Smooth muscle cell (in vitro differentiated cells): ENCODE data around the gene SHC4. TPM values are rescaled to one million over a fixed set of nuclear protein-coding genes. Genes with fewer than 3 reads are reported as not detected.

Source experiments
- DNase-seq: peaks from one replicate; lab custom pipeline; 2025; ENCODE audit not compliant: unreplicated experiment; lab: John Stamatoyannopoulos, UW
- H2AFZ ChIP-seq: fragments of 200-600 bp; sonication (generic); 2 replicates; pipeline ENCODE4 v1.6.0; 2016; ENCODE audit warnings: antibody characterized with exemption, low read depth, mild to moderate bottlenecking
- H3F3A ChIP-seq: fragments of 200-600 bp; sonication (generic); 2 replicates; pipeline ENCODE4 v1.6.0; 2017; ENCODE audit warnings: antibody characterized with exemption, low read depth
- H3K27ac ChIP-seq: fragments of 200-600 bp; sonication (generic); 2 replicates; pipeline ENCODE4 v1.5.1; 2016; ENCODE audit warnings: low read depth, mild to moderate bottlenecking
- H3K27me3 ChIP-seq: fragments of 200-600 bp; sonication (generic); 2 replicates; pipeline ENCODE4 v1.6.1; 2016; ENCODE audit warnings: low read depth, mild to moderate bottlenecking
- H3K36me3 ChIP-seq: fragments of 200-600 bp; sonication (generic); 2 replicates; pipeline ENCODE4 v1.5.1; 2016; ENCODE audit warnings: low read depth
- H3K4me1 ChIP-seq: fragments of 200-600 bp; sonication (generic); 2 replicates; pipeline ENCODE4 v1.5.1; 2016; ENCODE audit warnings: low read depth
- H3K4me2 ChIP-seq: fragments of 200-600 bp; sonication (generic); 2 replicates; pipeline ENCODE4 v1.6.0; 2016; ENCODE audit warnings: mild to moderate bottlenecking
- H3K4me3 ChIP-seq: fragments of 200-600 bp; sonication (generic); 2 replicates; pipeline ENCODE4 v1.5.1; 2016; ENCODE audit warnings: mild to moderate bottlenecking
- H3K79me2 ChIP-seq: fragments of 200-600 bp; sonication (generic); 2 replicates; pipeline ENCODE4 v1.6.0; 2016; ENCODE audit warnings: low read depth, mild to moderate bottlenecking
- H3K9ac ChIP-seq: fragments of 200-600 bp; sonication (generic); 2 replicates; pipeline ENCODE4 v1.6.0; 2016; ENCODE audit warnings: low read depth
- H3K9me3 ChIP-seq: fragments of 200-600 bp; sonication (generic); replicated peaks from 2 replicates; pipeline ENCODE4 v1.5.1; 2016; ENCODE audit warnings: low read depth
- H4K20me1 ChIP-seq: fragments of 200-600 bp; sonication (generic); 2 replicates; pipeline ENCODE4 v1.6.0; 2016; ENCODE audit warnings: low read depth
- WGBS: methylation state at CpG from one replicate; pipeline ENCODE4 v1.1.7; 2016; ENCODE audit warnings: low lambda C conversion rate; 5-methylcytosine and 5-hydroxymethylcytosine counted together
- polyA plus RNA-seq: library from polyadenylated mRNA; unstranded; fragments of >200 nt; fragmentation: Nextera tagmentation; extraction: Ambion mirVana; gene quantifications from 2 replicates; pipeline ENCODE4 v1.2.1, GENCODE V29; 2016
- total RNA-seq: library from RNA; depleted of rRNA; stranded (reverse); fragments of >200 nt; gene quantifications from 2 replicates; pipeline ENCODE4 v1.2.3, GENCODE V29; 2014
- TF ChIP-seq, protein P1 (sequence below): fragments of 200-600 bp; sonication (generic); IDR thresholded peaks from 2 replicates; pipeline ENCODE4 v1.5.1; 2017; ENCODE audit warnings: borderline replicate concordance, mild to moderate bottlenecking, antibody characterized with exemption; ENCODE audit not compliant: insufficient read depth, poor library complexity, severe bottlenecking

Gene SHC4
- total and polyA plus RNA-seq, 2 experiments from 2014 or later, result 0.39 to 1.2 TPM

DNA sequence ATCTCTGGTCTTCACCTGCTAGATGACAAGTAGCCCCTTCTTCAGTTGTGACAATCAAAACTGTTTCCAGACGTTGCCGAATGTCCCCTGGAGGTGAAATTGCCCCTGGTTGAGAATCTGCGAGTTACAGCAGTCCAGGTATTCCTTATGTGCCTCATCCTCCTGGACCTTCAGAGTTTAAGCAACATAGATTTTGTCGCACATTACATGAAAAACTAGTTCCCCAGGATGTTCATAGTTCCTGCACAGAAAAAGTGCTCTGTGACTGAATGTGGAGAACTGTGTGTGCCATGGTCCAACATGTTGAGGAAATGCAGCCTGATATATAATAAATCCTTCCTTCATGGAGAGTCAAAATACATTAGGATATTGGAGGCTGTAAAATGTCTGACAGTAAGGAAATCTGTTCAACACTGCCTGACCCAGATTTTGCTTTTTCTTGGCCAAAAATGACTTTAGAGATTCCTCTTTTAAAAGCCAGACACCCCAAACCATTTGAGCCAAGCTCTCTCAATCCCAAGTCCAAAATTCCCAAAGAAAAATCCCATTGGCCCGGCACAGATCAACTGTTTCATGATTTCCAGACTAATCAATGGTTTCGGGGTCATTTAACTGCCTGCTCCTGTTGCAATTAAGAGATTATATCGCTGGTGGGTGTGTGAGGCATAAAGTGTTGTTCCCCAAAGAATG, 20.4 kb upstream of the SHC4 start:
- Histone ChIP-seq H4K20me1 (no peaks in the 10 kb centered on the region), H2AFZ (no peak overlapping the region), H3K4me3 (no peak overlapping the region), H3K4me2 (no peak overlapping the region), H3F3A (no peaks in the 10 kb centered on the region), H3K4me1 (no peaks in the 10 kb centered on the region), H3K27ac (no peak overlapping the region), H3K36me3 (no peaks in the 10 kb centered on the region), H3K79me2 (no peaks in the 10 kb centered on the region), H3K9ac (no peak overlapping the region), H3K9me3 (no peaks in the 10 kb centered on the region), H3K27me3 (no peaks in the 10 kb centered on the region)
- 89% methylated on average over 7 of the region's 7 CpGs for WGBS
- no peak for DNase-seq
- TF ChIP-seq, protein P1, sequence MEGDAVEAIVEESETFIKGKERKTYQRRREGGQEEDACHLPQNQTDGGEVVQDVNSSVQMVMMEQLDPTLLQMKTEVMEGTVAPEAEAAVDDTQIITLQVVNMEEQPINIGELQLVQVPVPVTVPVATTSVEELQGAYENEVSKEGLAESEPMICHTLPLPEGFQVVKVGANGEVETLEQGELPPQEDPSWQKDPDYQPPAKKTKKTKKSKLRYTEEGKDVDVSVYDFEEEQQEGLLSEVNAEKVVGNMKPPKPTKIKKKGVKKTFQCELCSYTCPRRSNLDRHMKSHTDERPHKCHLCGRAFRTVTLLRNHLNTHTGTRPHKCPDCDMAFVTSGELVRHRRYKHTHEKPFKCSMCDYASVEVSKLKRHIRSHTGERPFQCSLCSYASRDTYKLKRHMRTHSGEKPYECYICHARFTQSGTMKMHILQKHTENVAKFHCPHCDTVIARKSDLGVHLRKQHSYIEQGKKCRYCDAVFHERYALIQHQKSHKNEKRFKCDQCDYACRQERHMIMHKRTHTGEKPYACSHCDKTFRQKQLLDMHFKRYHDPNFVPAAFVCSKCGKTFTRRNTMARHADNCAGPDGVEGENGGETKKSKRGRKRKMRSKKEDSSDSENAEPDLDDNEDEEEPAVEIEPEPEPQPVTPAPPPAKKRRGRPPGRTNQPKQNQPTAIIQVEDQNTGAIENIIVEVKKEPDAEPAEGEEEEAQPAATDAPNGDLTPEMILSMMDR, result no peak

DNA sequence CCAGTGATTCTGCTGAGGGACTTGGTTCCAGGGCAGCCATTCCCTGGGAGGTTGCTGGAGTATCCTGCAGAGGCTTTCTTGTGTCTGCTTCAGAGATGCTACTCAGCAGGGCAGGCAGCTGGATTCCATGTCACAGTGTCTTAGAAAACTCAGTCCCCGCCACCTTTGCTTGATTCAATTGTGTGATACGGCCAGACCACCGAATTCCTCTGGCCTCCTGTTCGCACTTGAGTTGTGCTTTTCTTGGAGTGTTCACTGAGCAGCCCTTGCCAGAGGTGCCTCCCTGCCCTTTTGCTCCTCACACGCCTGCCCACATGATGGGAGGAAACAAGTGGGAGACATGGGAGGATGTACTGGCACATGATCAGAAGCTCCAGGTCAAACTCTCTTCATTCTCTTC, 19.6 kb upstream of the SHC4 start:
- no peak overlapping the region for H2AFZ ChIP-seq
- no peaks in the 10 kb centered on the region for H3K79me2 ChIP-seq
- DNase-seq, result no peak
- no peaks in the 10 kb centered on the region for H4K20me1 ChIP-seq
- TF ChIP-seq, protein P1, result no peak
- H3K27me3 ChIP-seq, result no peaks in the 10 kb centered on the region
- H3K4me3 ChIP-seq, result no peak overlapping the region
- no peak overlapping the region for H3K4me2 ChIP-seq
- no peaks in the 10 kb centered on the region for H3K9me3 ChIP-seq
- H3K9ac ChIP-seq, result no peak overlapping the region
- H3K27ac ChIP-seq, result no peak overlapping the region
- H3K36me3 ChIP-seq, result no peaks in the 10 kb centered on the region
- H3K4me1 ChIP-seq, result no peaks in the 10 kb centered on the region
- H3F3A ChIP-seq, result no peaks in the 10 kb centered on the region
- 94% methylated on average over 5 of the region's 5 CpGs for WGBS

DNA sequence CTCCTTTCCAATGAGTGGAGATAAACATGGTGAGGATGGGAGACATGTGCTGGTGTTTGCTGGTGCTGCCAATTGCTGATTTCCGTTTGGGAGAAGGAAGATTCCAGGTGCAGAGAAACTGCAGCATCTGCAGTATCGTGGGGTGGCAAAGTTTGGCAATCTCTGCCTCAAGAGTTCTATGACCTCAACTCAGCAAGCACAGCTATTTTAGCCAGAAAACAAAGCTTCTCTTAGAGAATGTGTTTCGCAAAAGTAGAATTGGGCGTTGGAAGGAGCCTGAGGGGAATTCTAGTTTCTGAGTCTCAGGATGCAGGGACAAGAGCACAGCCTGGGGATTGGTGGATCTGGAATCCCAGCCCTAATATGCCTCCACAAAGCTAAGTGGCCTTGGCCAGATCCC, 18.2 kb upstream of the SHC4 start:
- no peak overlapping the region for H3K27ac ChIP-seq
- H3K9ac ChIP-seq, result no peak overlapping the region
- 80% methylated on average over 4 of the region's 4 CpGs for WGBS
- H3K36me3 ChIP-seq, result no peaks in the 10 kb centered on the region
- DNase-seq, result no peak
- no peak overlapping the region for H3K4me3 ChIP-seq
- H3K9me3 ChIP-seq, result no peaks in the 10 kb centered on the region
- no peaks in the 10 kb centered on the region for H3K79me2 ChIP-seq
- TF ChIP-seq, protein P1, result no peak
- no peaks in the 10 kb centered on the region for H4K20me1 ChIP-seq
- H2AFZ ChIP-seq, result no peak overlapping the region
- H3K4me1 ChIP-seq, result no peaks in the 10 kb centered on the region
- H3F3A ChIP-seq, result no peaks in the 10 kb centered on the region
- H3K4me2 ChIP-seq, result no peak overlapping the region
- H3K27me3 ChIP-seq, result no peaks in the 10 kb centered on the region

DNA sequence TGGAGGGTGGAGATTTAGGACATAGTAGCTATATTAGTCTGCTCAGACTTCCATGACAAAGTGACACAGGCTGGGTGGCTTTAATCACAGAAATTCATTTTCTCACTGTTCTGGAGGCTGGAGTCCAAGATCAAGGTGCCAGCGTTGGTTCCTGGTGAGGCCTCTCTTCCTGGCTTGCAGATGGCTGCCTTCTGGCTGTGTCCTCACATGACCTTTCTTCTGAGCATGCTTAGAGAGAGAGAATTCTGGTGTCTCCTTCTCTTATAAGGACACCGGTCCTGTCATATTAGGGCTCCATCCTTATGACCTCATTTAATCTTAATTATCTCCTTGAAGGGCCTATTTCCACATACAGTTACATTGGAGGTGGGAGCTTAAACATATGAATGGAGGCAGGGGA, 14.9 kb upstream of the SHC4 start:
- no peak overlapping the region for H3K4me3 ChIP-seq
- WGBS, result 94% methylated on average over 2 of the region's 2 CpGs
- H2AFZ ChIP-seq, result no peak overlapping the region
- H3K9ac ChIP-seq, result no peak overlapping the region
- TF ChIP-seq, protein P1, result no peak
- H3K9me3 ChIP-seq, result no peaks in the 10 kb centered on the region
- H3K36me3 ChIP-seq, result no peaks in the 10 kb centered on the region
- H3K79me2 ChIP-seq, result no peaks in the 10 kb centered on the region
- H3F3A ChIP-seq, result no peaks in the 10 kb centered on the region
- no peak overlapping the region for H3K4me2 ChIP-seq
- H4K20me1 ChIP-seq, result no peaks in the 10 kb centered on the region
- H3K4me1 ChIP-seq, result peaks cover 7% of the 10 kb centered on the region
- no peaks in the 10 kb centered on the region for H3K27me3 ChIP-seq
- no peak overlapping the region for H3K27ac ChIP-seq
- DNase-seq, result no peak
